BLaER1 treated with 17β-estradiol and CSF1 and Interleukin-3, amounts not matched to agents 10 nM and 100 nM (cell line): Measurements from ENCODE around the gene TRIP10.
"Not testable (repeated sequence)": the region's sequence is repeated elsewhere in the genome, so short reads cannot be mapped to it uniquely, and the experiment has no call there.

Experiments used
- H3K27ac ChIP-seq, 11 experiments: shearing (Covaris generic); formaldehyde crosslinking; 2 replicates each; pipeline ENCODE4 v1.8.1; 2022
- H3K27me3 ChIP-seq, 11 experiments: shearing (Covaris generic); formaldehyde crosslinking; 2 replicates each; pipeline ENCODE4 v1.8.1; 2022
- H3K36me3 ChIP-seq, 11 experiments: shearing (Covaris generic); formaldehyde crosslinking; 2 replicates each; pipeline ENCODE4 v1.8.1; 2022
- H3K4me1 ChIP-seq, 10 experiments: shearing (Covaris generic); formaldehyde crosslinking; 2 replicates each; pipeline ENCODE4 v1.8.1; 2022
- H3K4me2 ChIP-seq, 11 experiments: shearing (Covaris generic); formaldehyde crosslinking; 2 replicates each; pipeline ENCODE4 v1.8.1; 2022
- H3K4me3 ChIP-seq, 10 experiments: shearing (Covaris generic); formaldehyde crosslinking; 2 replicates each; pipeline ENCODE4 v1.8.1; 2022
- H3K9ac ChIP-seq, 11 experiments: shearing (Covaris generic); formaldehyde crosslinking; 2 replicates each; pipeline ENCODE4 v1.8.1; 2022
- H3K9me3 ChIP-seq, 11 experiments: shearing (Covaris generic); formaldehyde crosslinking; replicated peaks in 1 of 11; 2 replicates each; pipeline ENCODE4 v1.8.1; 2022
- H4K20me1 ChIP-seq, 11 experiments: shearing (Covaris generic); formaldehyde crosslinking; 2 replicates each; pipeline ENCODE4 v1.8.1; 2022
- Cebpa-rat ChIP-seq, 11 experiments: shearing (Covaris generic); IDR thresholded peaks; 2 replicates each; pipeline ENCODE4 v1.8.1; 2022

Gene TRIP10

DNA sequence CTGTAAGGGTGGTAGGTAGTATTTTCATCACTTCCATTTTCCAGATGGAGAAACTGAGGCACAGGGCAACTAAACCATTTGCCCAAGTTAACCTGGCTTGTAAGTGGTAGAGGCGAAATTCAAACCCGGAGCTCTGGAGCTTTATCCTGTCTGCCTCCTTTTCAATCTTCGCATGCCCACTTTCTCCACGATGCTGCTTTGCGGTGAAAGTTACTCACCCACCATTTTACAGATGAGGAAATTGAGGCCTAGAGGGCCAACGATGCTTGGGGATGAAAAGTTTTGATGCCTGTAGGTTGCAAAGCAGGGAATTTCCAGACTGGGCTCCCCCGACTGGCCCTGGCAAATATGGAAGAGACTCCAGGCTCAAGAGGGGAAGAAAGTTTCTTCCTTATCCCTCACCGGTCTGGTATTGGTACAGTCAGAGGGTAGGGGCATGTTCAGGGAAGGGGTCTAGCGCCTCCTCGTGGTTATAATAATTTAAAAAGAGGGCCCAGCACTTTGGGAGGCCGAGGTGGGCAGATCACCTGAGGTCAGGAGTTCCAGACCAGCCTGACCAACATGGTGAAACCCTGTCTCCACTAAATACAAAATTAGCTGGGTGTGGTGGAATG is 29.6 kb downstream of the TRIP10 start:
- Histone ChIP-seq H3K27ac (peak overlapping the region in 3 of 11 experiments; percentile 52 to 67 (median 67); a peak in 2 of 22 replicates), H3K9me3 (peaks cover 0 to 4% (median 0%) of the 10 kb centered on the region in 11 experiments; a peak in 1 of 22 replicates), H3K9ac (no peak overlapping the region), H3K4me3 (no peak overlapping the region), H3K4me2 (peak overlapping the region in 2 of 11 experiments; percentile 90 to 100; a peak in 2 of 22 replicates), H3K36me3 (no peaks in the 10 kb centered on the region), H4K20me1 (peaks cover 3 to 13% (median 6%) of the 10 kb centered on the region in 11 experiments; a peak in 14 of 22 replicates), H3K4me1 (peaks cover 28 to 52% (median 40%) of the 10 kb centered on the region in 10 experiments), H3K27me3 (no peaks in the 10 kb centered on the region)
- TF ChIP-seq Cebpa-rat (IDR thresholded peaks at IDR 0.05) = no peak

DNA sequence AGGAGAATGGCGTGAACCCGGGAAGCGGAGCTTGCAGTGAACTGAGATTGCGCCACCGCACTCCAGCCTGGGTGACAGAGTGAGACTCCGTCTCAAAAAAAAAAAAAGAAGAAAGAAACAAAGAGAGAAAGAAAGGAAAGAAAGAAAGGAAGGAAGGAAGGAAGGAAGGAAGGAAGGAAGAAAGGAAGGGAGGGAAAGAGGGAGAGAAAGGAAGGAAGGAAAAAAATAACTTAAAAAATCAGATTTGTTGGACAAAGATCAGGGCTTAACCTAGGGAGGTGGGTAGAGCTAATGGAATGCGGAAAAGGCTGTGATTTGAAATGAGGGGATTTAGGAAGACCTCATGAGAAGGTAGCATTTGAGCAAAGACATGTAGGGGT is 32.2 kb downstream of the TRIP10 start:
- not testable (repeated sequence) for H3K4me3 ChIP-seq

DNA sequence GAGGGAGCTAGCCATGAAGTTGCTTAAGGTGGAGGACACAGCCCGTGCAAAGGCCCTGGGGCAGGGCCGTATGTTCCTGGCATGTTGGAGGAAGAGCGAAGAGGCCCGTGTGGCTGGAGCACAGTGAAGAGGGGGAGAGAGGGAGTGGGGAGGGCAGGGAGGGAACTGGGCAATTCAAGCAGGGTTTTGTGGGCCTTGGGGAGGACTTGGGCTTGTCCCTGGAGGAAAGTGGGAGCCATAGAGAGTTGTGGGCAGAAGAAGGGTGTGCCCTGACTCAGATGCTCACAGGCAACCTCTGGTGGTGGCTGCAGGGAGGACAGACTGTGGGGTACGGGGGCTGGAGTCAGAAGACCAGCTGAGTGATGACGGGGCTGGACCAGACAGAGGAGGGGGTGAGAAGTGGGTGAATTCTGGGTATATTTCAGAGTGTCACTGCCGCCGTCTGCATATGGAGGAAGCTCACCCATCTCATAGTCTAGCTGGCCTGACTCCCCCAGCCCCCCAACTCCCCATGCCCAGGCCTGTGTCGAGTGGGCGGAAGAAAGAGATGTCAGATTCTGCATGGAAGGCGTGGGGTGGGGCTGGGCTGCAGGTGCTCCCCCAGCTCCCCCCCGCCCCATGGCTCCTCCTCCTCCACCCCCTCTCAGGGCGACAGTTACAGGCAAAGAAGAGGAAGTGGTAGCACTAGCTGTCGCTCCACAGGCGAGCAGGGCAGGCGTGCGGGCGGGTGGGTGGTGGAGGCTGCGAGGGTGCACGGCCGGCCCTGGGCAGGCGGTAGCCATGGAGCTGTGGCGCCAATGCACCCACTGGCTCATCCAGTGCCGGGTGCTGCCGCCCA is 32.8 kb downstream of the TRIP10 start, which contains the start of gene VAV1:
Gene VAV1 (plus strand): TSS at position 681 of the 838 bp plus-strand sequence. CDS start 100 bp downstream, at position 781.
- Histone ChIP-seq H3K27me3 (no peaks in the 10 kb centered on the region), H4K20me1 (peaks cover 27 to 41% (median 36%) of the 10 kb centered on the region in 11 experiments), H3K4me2 (peak within 1 kb of the TSS; percentile 79 to 98 (median 92)), H3K36me3 (peaks cover 16 to 26% (median 22%) of the 10 kb centered on the region in 11 experiments), H3K9me3 (peaks cover 0 to 13% (median 0%) of the 10 kb centered on the region in 11 experiments; a peak in 7 of 22 replicates), H3K9ac (peak within 1 kb of the TSS; percentile 86 to 97 (median 93)), H3K27ac (peak within 1 kb of the TSS; percentile 85 to 96 (median 93)), H3K4me3 (peak within 1 kb of the TSS; percentile 90 to 100 (median 99)), H3K4me1 (peaks cover 26 to 53% (median 42%) of the 10 kb centered on the region in 10 experiments)
- no peak for TF ChIP-seq Cebpa-rat (IDR thresholded peaks at IDR 0.05)

More for the DNA sequence above, 32.2 kb downstream of the TRIP10 start:
- H3K9ac ChIP-seq = peak overlapping the region in 2 of 11 experiments; percentile 35 to 96; a peak in 2 of 22 replicates
- peaks cover 32 to 56% (median 47%) of the 10 kb centered on the region in 10 experiments for H3K4me1 ChIP-seq
- peak overlapping the region in 10 of 11 experiments; percentile 57 to 96 (median 92); a peak in 17 of 22 replicates for H3K27ac ChIP-seq
- peaks cover 21 to 35% (median 30%) of the 10 kb centered on the region in 11 experiments for H4K20me1 ChIP-seq
- H3K27me3 ChIP-seq = not testable (repeated sequence)
- H3K4me2 ChIP-seq = peak overlapping the region in 8 of 11 experiments; percentile 10 to 98 (median 84); a peak in 10 of 22 replicates
- peaks cover 10 to 20% (median 16%) of the 10 kb centered on the region in 11 experiments for H3K36me3 ChIP-seq
- H3K9me3 ChIP-seq = peaks cover 0 to 13% (median 0%) of the 10 kb centered on the region in 11 experiments; a peak in 7 of 22 replicates

DNA sequence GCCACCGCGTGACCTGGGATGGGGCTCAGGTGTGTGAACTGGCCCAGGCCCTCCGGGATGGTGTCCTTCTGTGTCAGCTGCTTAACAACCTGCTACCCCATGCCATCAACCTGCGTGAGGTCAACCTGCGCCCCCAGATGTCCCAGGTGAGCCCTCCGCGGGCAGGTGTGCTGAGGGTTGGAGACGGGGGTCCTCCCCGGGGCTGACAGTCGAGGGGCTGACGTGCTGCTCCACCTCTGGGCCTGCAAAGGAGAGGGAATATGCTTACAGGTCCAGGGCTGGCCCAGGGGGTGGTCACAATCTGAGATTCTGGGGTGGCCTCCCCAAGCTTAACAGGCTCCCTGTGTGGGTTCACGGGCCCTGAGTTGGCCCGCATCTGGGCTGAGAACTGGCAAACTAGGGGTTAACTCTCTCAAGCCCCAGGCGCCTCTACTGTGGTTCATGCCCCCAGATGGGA is 33.4 kb downstream of the TRIP10 start:
- H3K27me3 ChIP-seq = no peaks in the 10 kb centered on the region
- H3K4me3 ChIP-seq = peak overlapping the region; percentile 90 to 100 (median 99)
- H3K27ac ChIP-seq = peak overlapping the region; percentile 85 to 96 (median 93)
- peaks cover 0 to 13% (median 0%) of the 10 kb centered on the region in 11 experiments; a peak in 7 of 22 replicates for H3K9me3 ChIP-seq
- TF ChIP-seq Cebpa-rat (IDR thresholded peaks at IDR 0.05) = no peak
- H3K4me2 ChIP-seq = peak overlapping the region; percentile 79 to 98 (median 92)
- peak overlapping the region; percentile 86 to 97 (median 93) for H3K9ac ChIP-seq
- H3K36me3 ChIP-seq = peaks cover 23 to 32% (median 28%) of the 10 kb centered on the region in 11 experiments
- H3K4me1 ChIP-seq = peaks cover 28 to 55% (median 44%) of the 10 kb centered on the region in 10 experiments
- peaks cover 34 to 47% (median 43%) of the 10 kb centered on the region in 11 experiments for H4K20me1 ChIP-seq

DNA sequence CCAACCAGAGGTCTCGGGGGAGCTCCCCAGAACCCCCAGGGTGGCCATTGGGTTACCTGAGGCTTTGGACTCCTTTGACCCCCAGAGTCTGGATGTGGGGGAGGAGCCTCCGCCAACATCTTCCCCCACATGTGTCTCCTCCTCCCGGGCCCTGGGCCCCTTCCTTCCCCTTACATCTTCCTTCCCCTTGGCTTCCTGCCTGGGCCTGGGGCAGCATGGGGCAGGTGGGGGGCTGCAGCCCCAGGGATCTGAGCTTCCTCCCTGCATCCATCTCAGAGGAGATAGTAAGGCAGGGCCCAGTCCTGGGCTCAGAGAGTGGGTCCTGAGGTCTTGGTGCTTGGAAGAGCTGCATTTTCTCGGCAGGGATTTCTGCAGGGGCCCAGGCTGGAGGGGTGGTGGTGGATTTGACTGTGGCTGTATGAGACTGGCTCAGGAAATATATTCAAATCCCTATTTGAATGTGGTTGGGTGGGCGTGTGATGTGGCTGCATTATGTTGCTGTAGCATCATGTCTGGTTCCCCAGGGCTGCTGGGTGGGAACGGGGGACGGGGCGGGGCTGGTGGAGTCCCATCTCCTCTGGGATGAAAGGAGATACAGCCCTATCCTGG is 33.9 kb downstream of the TRIP10 start:
- H3K36me3 ChIP-seq = peaks cover 26 to 38% (median 32%) of the 10 kb centered on the region in 11 experiments
- H3K4me1 ChIP-seq = peaks cover 29 to 55% (median 44%) of the 10 kb centered on the region in 10 experiments
- peak overlapping the region; percentile 90 to 100 (median 99) for H3K4me3 ChIP-seq
- peak overlapping the region; percentile 86 to 97 (median 93) for H3K9ac ChIP-seq
- H3K9me3 ChIP-seq = peaks cover 0 to 13% (median 0%) of the 10 kb centered on the region in 11 experiments; a peak in 7 of 22 replicates
- H4K20me1 ChIP-seq = peaks cover 39 to 53% (median 48%) of the 10 kb centered on the region in 11 experiments
- no peaks in the 10 kb centered on the region for H3K27me3 ChIP-seq
- peak overlapping the region; percentile 85 to 96 (median 93) for H3K27ac ChIP-seq
- no peak for TF ChIP-seq Cebpa-rat (IDR thresholded peaks at IDR 0.05)
- H3K4me2 ChIP-seq = peak overlapping the region; percentile 79 to 98 (median 92)

DNA sequence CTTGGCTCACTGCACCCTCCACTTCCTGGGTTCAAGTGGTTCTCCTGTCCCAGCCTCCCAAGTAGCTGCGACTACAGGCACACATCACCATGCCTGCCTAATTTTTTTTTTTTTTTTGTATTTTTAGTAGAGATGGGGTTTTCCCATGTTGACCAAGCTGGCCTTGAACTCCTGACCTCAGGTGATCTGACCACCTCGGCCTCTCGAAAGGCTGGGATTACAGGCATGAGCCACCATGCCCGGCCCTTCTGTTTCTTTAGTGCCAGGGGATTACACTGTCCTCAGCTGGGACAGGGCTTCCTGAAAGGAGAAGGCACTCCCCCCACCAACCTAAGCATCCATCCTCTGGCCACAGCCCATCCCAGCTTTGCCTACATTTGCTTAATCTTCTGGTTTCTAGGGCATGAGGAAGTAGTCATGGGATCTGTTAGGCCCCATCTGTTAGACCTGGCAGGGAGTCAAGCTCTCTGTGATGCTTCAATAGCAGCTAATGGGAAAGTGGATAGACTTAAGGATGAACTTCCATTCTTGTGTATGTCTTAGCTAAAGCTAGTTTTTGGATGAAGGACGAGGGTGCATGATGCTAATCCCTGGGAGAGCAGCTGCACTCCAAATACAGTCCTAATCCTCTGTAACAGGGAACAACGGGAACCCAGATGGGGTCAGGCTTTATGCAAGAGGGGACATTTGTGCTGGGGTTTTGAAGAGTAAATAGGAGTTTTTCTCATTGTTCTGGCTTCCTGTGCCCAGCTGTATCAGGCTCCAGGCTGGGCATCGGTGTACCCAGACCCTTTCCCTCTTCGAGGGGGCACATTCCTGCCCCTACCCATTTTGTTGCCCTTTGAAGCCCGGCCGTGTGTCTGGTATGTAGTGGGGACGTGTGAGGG is 35.6 kb downstream of the TRIP10 start:
- Histone ChIP-seq H4K20me1 (peaks cover 54 to 69% (median 64%) of the 10 kb centered on the region in 11 experiments), H3K36me3 (peaks cover 36 to 50% (median 41%) of the 10 kb centered on the region in 11 experiments), H3K27ac (peak overlapping the region in 9 of 11 experiments; percentile 23 to 95 (median 41); a peak in 14 of 22 replicates), H3K4me2 (peak overlapping the region; percentile 72 to 98 (median 92)), H3K9me3 (peaks cover 0 to 13% (median 0%) of the 10 kb centered on the region in 11 experiments; a peak in 7 of 22 replicates), H3K27me3 (no peaks in the 10 kb centered on the region), H3K9ac (peak overlapping the region in 8 of 11 experiments; percentile 0 to 55 (median 32); a peak in 10 of 22 replicates), H3K4me3 (peak overlapping the region; percentile 38 to 100 (median 99)), H3K4me1 (peaks cover 37 to 60% (median 53%) of the 10 kb centered on the region in 10 experiments)
- TF ChIP-seq Cebpa-rat (IDR thresholded peaks at IDR 0.05) = no peak

DNA sequence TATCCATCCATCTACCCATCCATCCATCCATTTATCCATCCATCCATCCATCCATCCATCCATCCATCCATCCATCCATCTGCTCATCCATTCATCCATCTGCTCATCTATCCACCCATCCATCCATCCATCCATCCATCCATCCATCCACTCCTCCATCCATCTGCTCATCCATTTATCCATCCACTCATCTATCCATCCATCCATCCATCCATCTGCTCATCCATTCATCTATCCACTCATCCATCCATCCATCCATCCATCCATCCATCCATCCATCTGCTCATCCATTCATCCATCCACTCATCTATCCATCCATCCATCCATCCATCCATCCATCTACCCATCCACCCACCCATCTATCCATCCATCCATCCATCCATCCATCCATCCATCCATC is 36.6 kb downstream of the TRIP10 start:
- Histone ChIP-seq H3K4me2 (peak overlapping the region in 8 of 11 experiments; percentile 79 to 98 (median 92); a peak in 10 of 22 replicates), H3K9me3 (peaks cover 0 to 13% (median 0%) of the 10 kb centered on the region in 11 experiments; a peak in 7 of 22 replicates), H3K4me1 (peaks cover 37 to 60% (median 52%) of the 10 kb centered on the region in 10 experiments), H3K36me3 (peaks cover 45 to 59% (median 51%) of the 10 kb centered on the region in 11 experiments), H3K4me3 (peak overlapping the region in 1 of 10 experiments; percentile 99; a peak in 1 of 20 replicates), H4K20me1 (peaks cover 64 to 79% (median 74%) of the 10 kb centered on the region in 11 experiments)
- not testable (repeated sequence) for H3K27me3 ChIP-seq, H3K27ac ChIP-seq, H3K9ac ChIP-seq
